Trophoblast cell (in vitro differentiated cells and primary cell): ENCODE results near the gene C19orf18.
A peak's percentile ranks its signal among the peaks of the same experiment; 100 is the strongest.

Source experiments
- DNase-seq, 2 donors: peaks; one replicate each; pipeline ENCODE4 v3.0.0-alpha.2; 2016
- H2AFZ ChIP-seq: 2 replicates; pipeline ENCODE4 v1.6.1; 2013; ENCODE audit warnings: low read length, moderate library complexity, mild to moderate bottlenecking; ENCODE audit not compliant: insufficient read depth, poor library complexity
- H2AK5ac ChIP-seq: 2 replicates; pipeline ENCODE4 v1.6.1; 2013; ENCODE audit warnings: mild to moderate bottlenecking, low read length
- H2BK120ac ChIP-seq: 2 replicates; pipeline ENCODE4 v1.6.1; 2013; ENCODE audit warnings: low read length, mild to moderate bottlenecking, moderate library complexity; ENCODE audit not compliant: insufficient read depth, poor library complexity
- H2BK12ac ChIP-seq: 2 replicates; pipeline ENCODE4 v1.6.1; 2013; ENCODE audit warnings: mild to moderate bottlenecking, low read length, moderate library complexity
- H2BK5ac ChIP-seq: 2 replicates; pipeline ENCODE4 v1.6.1; 2013; ENCODE audit warnings: low read length, low read depth, moderate library complexity, mild to moderate bottlenecking; ENCODE audit not compliant: poor library complexity
- H3K14ac ChIP-seq: 2 replicates; pipeline ENCODE4 v1.6.1; 2013; ENCODE audit warnings: mild to moderate bottlenecking, low read length
- H3K18ac ChIP-seq: 2 replicates; pipeline ENCODE4 v1.6.1; 2013; ENCODE audit warnings: mild to moderate bottlenecking, low read length
- H3K23ac ChIP-seq: 2 replicates; pipeline ENCODE4 v1.6.1; 2013; ENCODE audit warnings: low read length
- H3K27ac ChIP-seq: 2 replicates; pipeline ENCODE4 v1.5.1; 2013; ENCODE audit warnings: low read depth, mild to moderate bottlenecking, inconsistent platforms, low read length, moderate library complexity
- H3K27me3 ChIP-seq: 2 replicates; pipeline ENCODE4 v1.6.1; 2013; ENCODE audit warnings: inconsistent platforms, mild to moderate bottlenecking, low read length, moderate library complexity; ENCODE audit not compliant: insufficient read depth
- H3K36me3 ChIP-seq, 2 experiments: 1 replicate in 1 of 2; 2 replicates in 1 of 2; pipeline ENCODE4 v1.6.1; 2013; ENCODE audit warnings: low read length in 2 of 2, mild to moderate bottlenecking in 2 of 2, moderate library complexity in 1 of 2; ENCODE audit not compliant: insufficient read depth in 2 of 2, control insufficient read depth in 1 of 2
- H3K4ac ChIP-seq: 2 replicates; pipeline ENCODE4 v1.6.1; 2013; ENCODE audit warnings: low read depth, mild to moderate bottlenecking, low read length, moderate library complexity
- H3K4me1 ChIP-seq, 2 experiments: 1 replicate in 1 of 2; 2 replicates in 1 of 2; pipeline ENCODE4 v1.6.1; 2013; ENCODE audit warnings: low read length in 2 of 2, mild to moderate bottlenecking in 2 of 2, moderate library complexity in 1 of 2; ENCODE audit not compliant: insufficient read depth in 2 of 2, control insufficient read depth in 1 of 2
- H3K4me2 ChIP-seq: 2 replicates; pipeline ENCODE4 v1.6.1; 2013; ENCODE audit warnings: inconsistent platforms, mild to moderate bottlenecking, low read length, moderate library complexity
- H3K4me3 ChIP-seq: 2 replicates; pipeline ENCODE4 v1.5.1; 2013; ENCODE audit warnings: mild to moderate bottlenecking, low read depth, low read length, inconsistent platforms
- H3K79me1 ChIP-seq: one replicate; pipeline ENCODE4 v1.6.1; 2013; ENCODE audit warnings: low read length
- H3K79me2 ChIP-seq: 2 replicates; pipeline ENCODE4 v1.6.1; 2013; ENCODE audit warnings: low read length, mild to moderate bottlenecking; ENCODE audit not compliant: control insufficient read depth, insufficient read depth, poor library complexity
- H3K9ac ChIP-seq: 2 replicates; pipeline ENCODE4 v1.6.1; 2013; ENCODE audit warnings: mild to moderate bottlenecking, low read length
- H3K9me3 ChIP-seq: 2 replicates; pipeline ENCODE4 v1.6.1; 2013; ENCODE audit warnings: low read depth, mild to moderate bottlenecking, control low read depth, inconsistent platforms, low read length; ENCODE audit not compliant: insufficient read depth
- H4K12ac ChIP-seq: 2 replicates; pipeline ENCODE4 v1.6.1; 2013; ENCODE audit warnings: low read depth, mild to moderate bottlenecking, low read length, moderate library complexity
- H4K8ac ChIP-seq: 2 replicates; pipeline ENCODE4 v1.6.1; 2013; ENCODE audit warnings: low read depth, mild to moderate bottlenecking, low read length, moderate library complexity
- H4K91ac ChIP-seq: one replicate; pipeline ENCODE4 v1.6.1; 2013; ENCODE audit warnings: low read depth, mild to moderate bottlenecking, low read length, moderate library complexity
- WGBS: extraction: QIAGEN DNeasy Blood & Tissue Kit; methylation state at CpG from one replicate; pipeline ENCODE4 v1.1.7; 2013; ENCODE audit warnings: missing lambda C conversion rate; ENCODE audit not compliant: insufficient read length, insufficient coverage; ENCODE audit errors: extremely low coverage; 5-methylcytosine and 5-hydroxymethylcytosine counted together

C19orf18 gene

DNA sequence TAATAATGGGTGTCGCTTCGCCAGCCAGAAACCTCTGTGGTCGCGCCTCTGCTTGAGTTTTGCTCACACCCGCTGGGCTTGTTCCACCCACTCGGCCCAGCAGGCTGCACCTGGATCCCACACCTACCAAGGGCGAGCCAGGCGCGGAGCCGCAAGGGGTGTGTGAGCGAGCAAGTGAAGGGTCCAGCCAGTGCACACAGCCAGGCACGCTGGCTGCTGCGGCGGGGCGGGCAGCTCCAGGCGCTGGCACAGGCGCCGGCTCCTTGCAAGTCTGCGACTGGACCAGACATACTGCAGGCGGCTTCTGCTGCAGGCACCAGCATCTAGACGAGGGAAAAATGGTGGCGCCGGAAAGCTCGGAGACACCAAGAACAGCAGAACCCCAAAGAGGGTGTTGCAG is 25.0 kb downstream of the C19orf18 start:
- Histone ChIP-seq H3K79me1 (peaks cover 3% of the 10 kb centered on the region), H3K23ac (no peak overlapping the region), H3K4me3 (no peak overlapping the region), H3K4me1 (peaks cover 7 to 8% of the 10 kb centered on the region in 2 experiments), H3K27ac (no peak overlapping the region), H4K8ac (no peak overlapping the region), H3K9ac (no peak overlapping the region), H3K4ac (no peak overlapping the region), H3K14ac (no peak overlapping the region), H4K91ac (no peak overlapping the region), H2BK5ac (no peak overlapping the region), H4K12ac (no peak overlapping the region), H2AFZ (no peak overlapping the region), H3K9me3 (peaks cover 28% of the 10 kb centered on the region), H3K18ac (no peak overlapping the region), H2AK5ac (no peak overlapping the region), H2BK12ac (no peak overlapping the region), H3K36me3 (peaks cover 0 to 2% of the 10 kb centered on the region in 2 experiments), H3K27me3 (no peaks in the 10 kb centered on the region), H3K79me2 (peaks cover 8% of the 10 kb centered on the region), H2BK120ac (no peak overlapping the region), H3K4me2 (no peak overlapping the region)
- no peak for DNase-seq
- no CpG with 5 or more reads among the region's 24 CpGs for WGBS

DNA sequence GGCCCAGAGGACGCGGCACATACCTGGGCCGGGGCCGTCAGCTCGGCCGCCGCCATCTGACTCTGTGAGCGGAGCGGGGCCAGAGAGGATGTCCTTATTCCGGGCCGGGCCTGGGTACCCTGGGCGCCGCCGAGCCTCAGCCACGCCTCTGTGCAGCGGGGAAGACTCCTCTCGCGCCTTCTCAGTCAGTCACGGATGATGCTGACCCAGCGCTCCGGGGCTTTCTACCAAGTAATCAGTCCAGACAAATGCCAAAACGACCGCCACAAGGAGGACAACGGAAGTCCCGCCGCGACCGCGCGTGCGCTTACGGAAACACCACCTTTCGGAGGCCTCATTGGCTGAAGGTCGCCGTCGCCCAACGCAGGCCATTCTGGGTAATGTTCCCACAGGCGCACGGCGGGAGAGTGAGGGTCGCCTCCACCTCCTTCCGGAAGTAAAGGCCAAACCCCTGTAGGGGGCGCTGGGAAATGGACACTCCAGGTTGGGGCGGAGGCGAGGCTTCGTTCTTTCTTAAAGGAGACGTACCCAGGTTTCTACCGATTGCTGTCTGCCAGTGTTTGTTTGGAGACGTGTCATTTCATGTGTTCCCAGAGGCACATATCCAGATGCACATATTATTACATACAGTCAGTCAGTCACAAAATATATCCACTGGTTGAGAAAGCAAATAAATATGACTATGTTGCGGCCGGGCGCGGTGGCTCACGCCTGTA is 26.8 kb downstream of the C19orf18 start, which contains the start of gene ZNF256:
Gene ZNF256, minus strand, starts transcription at position 288 of the 716 bp plus-strand sequence. Its CDS starts 232 bp downstream, at position 56.
- Histone ChIP-seq H2AFZ (peak within 1 kb of the TSS; percentile 78), H3K9ac (peak within 1 kb of the TSS; percentile 86), H3K4me2 (peak within 1 kb of the TSS; percentile 85), H3K36me3 (peaks cover under 1 to 14% of the 10 kb centered on the region in 2 experiments), H3K9me3 (peaks cover 17% of the 10 kb centered on the region), H3K23ac (no peak within 1 kb of the TSS), H2BK12ac (no peak within 1 kb of the TSS), H2BK120ac (peak within 1 kb of the TSS; percentile 20), H4K91ac (peak within 1 kb of the TSS; percentile 50), H3K79me2 (peaks cover 8% of the 10 kb centered on the region), H3K4ac (peak within 1 kb of the TSS; percentile 49), H2BK5ac (peak within 1 kb of the TSS; percentile 74), H2AK5ac (peak within 1 kb of the TSS; percentile 20), H3K27ac (peak within 1 kb of the TSS; percentile 31), H3K14ac (peak within 1 kb of the TSS; percentile 71), H3K27me3 (no peaks in the 10 kb centered on the region), H3K4me1 (peaks cover 7 to 8% of the 10 kb centered on the region in 2 experiments), H3K18ac (peak within 1 kb of the TSS; percentile 75), H4K8ac (peak within 1 kb of the TSS; percentile 89), H4K12ac (peak within 1 kb of the TSS; percentile 70), H3K4me3 (peak within 1 kb of the TSS; percentile 97), H3K79me1 (peaks cover 3% of the 10 kb centered on the region)
- peak; percentile 92 to 98 for DNase-seq
- WGBS, result no CpG with 5 or more reads among the region's 54 CpGs

DNA sequence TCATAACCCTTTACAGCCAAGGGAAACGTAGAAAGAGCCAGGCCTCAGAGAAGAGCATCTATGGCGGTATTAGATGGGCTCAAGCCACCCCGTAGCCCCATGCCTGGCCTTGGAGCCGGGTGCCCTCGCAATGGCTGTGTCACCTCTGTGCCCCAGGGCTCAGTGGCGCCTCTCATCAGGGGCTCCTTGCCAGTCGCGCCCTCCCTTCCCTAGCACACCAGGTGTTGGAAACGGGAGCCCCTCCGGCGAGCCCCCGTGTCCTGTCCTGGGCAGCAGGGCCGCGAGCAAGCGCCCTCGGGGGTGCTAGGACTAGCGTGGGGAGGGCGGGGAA is 27.3 kb downstream of the C19orf18 start:
- H4K12ac ChIP-seq, result peak overlapping the region; percentile 49
- peaks cover 7 to 8% of the 10 kb centered on the region in 2 experiments for H3K4me1 ChIP-seq
- H3K27ac ChIP-seq, result no peak overlapping the region
- peak overlapping the region; percentile 97 for H3K4me3 ChIP-seq
- H2AFZ ChIP-seq, result peak overlapping the region; percentile 78
- H4K8ac ChIP-seq, result peak overlapping the region; percentile 89
- peaks cover 3% of the 10 kb centered on the region for H3K79me1 ChIP-seq
- H3K27me3 ChIP-seq, result no peaks in the 10 kb centered on the region
- H3K79me2 ChIP-seq, result peaks cover 8% of the 10 kb centered on the region
- no peak overlapping the region for H3K23ac ChIP-seq
- peak overlapping the region; percentile 85 for H3K4me2 ChIP-seq
- peak overlapping the region; percentile 74 for H2BK5ac ChIP-seq
- H2BK12ac ChIP-seq, result no peak overlapping the region
- no CpG with 5 or more reads among the region's 18 CpGs for WGBS
- H2AK5ac ChIP-seq, result peak overlapping the region; percentile 20
- H2BK120ac ChIP-seq, result peak overlapping the region; percentile 20
- H3K4ac ChIP-seq, result peak overlapping the region; percentile 49
- H3K14ac ChIP-seq, result peak overlapping the region; percentile 71
- peaks cover 3 to 19% of the 10 kb centered on the region in 2 experiments for H3K36me3 ChIP-seq
- DNase-seq, result no peak
- peak overlapping the region; percentile 86 for H3K9ac ChIP-seq
- H3K18ac ChIP-seq, result no peak overlapping the region
- peak overlapping the region; percentile 50 for H4K91ac ChIP-seq
- H3K9me3 ChIP-seq, result peaks cover 17% of the 10 kb centered on the region

DNA sequence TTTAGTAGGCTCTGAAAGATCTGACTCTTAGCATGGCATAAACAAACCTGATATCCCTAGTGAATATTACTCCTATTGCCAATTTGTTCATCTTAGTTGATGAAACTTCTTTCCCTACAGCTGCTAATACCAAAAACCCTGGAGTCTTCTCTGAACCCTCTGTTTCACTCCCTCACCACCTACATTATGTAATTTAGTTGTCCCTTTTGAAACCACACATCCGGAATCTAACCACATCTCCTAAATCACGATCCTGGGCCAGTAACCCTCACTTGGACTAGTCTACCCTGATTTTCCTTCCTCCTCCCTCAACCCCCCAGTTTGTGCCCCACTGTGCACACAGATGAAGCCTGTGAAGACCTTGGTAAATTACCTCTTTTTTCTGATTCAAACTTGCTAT is 28.0 kb downstream of the C19orf18 start:
- Histone ChIP-seq H3K4me3 (peak overlapping the region; percentile 97), H3K4ac (peak overlapping the region; percentile 88), H3K79me1 (peaks cover 3% of the 10 kb centered on the region), H3K9ac (no peak overlapping the region), H2AFZ (no peak overlapping the region), H3K18ac (no peak overlapping the region), H2BK12ac (no peak overlapping the region), H2AK5ac (no peak overlapping the region), H3K27ac (no peak overlapping the region), H3K23ac (no peak overlapping the region), H2BK120ac (no peak overlapping the region), H3K14ac (no peak overlapping the region), H4K12ac (no peak overlapping the region), H3K79me2 (peaks cover 8% of the 10 kb centered on the region), H3K36me3 (peaks cover 3 to 26% of the 10 kb centered on the region in 2 experiments), H3K4me1 (peaks cover 7 to 8% of the 10 kb centered on the region in 2 experiments), H3K27me3 (no peaks in the 10 kb centered on the region), H4K91ac (no peak overlapping the region), H2BK5ac (no peak overlapping the region), H3K9me3 (peaks cover 17% of the 10 kb centered on the region), H4K8ac (no peak overlapping the region), H3K4me2 (peak overlapping the region; percentile 85)
- no peak for DNase-seq
- no CpG with 5 or more reads among the region's 2 CpGs for WGBS
